GM18909 (cell line): ENCODE measurements around the gene RWDD1.
A peak's percentile ranks its signal among the peaks of the same experiment; 100 is the strongest.
"Not testable (repeated sequence)": the region's sequence is repeated elsewhere in the genome, so short reads cannot be mapped to it uniquely, and the experiment has no call there.

Experiments used
- ATAC-seq: cut with Tn5 transposase; IDR thresholded peaks from one replicate; pipeline ENCODE4 v1.9.1; 2021; ENCODE audit warnings: mild to moderate bottlenecking; ENCODE audit not compliant: unreplicated experiment, poor library complexity

The RWDD1 gene

GRCh38 chr6:116603916-116604315 is 32.6 kb downstream of the RWDD1 start:
- not testable (repeated sequence) for ATAC-seq

GRCh38 chr6:116604868-116605267 is 33.6 kb downstream of the RWDD1 start:
- ATAC-seq = not testable (repeated sequence)

- ATAC-seq = no peak
These were observed 34.6 kb downstream of the RWDD1 start for GRCh38 chr6:116605935-116606334.

GRCh38 chr6:116611056-116611455 is 39.8 kb downstream of the RWDD1 start:
- no peak for ATAC-seq

- ATAC-seq = peak; percentile 99
These were observed 44.8 kb downstream of the RWDD1 start, which contains the start of gene RSPH4A for GRCh38 chr6:116615937-116616736. Gene RSPH4A (plus strand): TSS chr6:116616479. CDS start chr6:116616624, 145 bp downstream.

GRCh38 chr6:116616737-116617053 is 45.4 kb downstream of the RWDD1 start:
- peak; percentile 27 for ATAC-seq

GRCh38 chr6:116624036-116624805 is 52.9 kb downstream of the RWDD1 start:
- no peak for ATAC-seq

- ATAC-seq = no peak
These were observed 54.6 kb downstream of the RWDD1 start for GRCh38 chr6:116625872-116626271.

- ATAC-seq = no peak
These were observed 58.3 kb downstream of the RWDD1 start for GRCh38 chr6:116629563-116629981.

GRCh38 chr6:116631379-116631990 is 60.2 kb downstream of the RWDD1 start:
- peak; percentile 59 for ATAC-seq

GRCh38 chr6:116633685-116634084 is 62.4 kb downstream of the RWDD1 start:
- ATAC-seq = no peak
